GM19025 (cell line): ENCODE data around the gene SMPX.

Experiments used
- ATAC-seq: cut with Tn5 transposase; IDR thresholded peaks from one replicate; pipeline ENCODE4 v1.9.1; 2021; ENCODE audit warnings: mild to moderate bottlenecking, low read depth, moderate library complexity; ENCODE audit not compliant: unreplicated experiment

The SMPX gene

DNA sequence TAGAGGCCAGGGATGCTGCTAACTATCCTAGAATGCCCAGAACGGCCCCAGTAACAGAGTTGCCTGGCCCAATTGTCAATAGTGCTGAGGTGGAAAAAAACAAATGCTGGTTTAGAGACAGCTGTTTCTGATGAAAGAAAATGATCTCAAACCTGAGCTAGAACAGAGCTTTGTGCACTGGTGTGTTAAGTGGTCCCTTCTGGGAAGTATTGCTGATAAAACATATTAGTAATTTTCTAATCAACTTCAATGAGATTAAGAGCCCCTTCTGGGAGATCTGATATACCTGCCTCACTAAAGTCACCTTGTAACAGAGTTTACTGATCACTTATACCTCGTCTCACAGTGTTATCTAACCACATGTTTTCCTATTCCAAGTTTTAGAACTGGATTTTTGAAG, 42.1 kb downstream of the SMPX start:
- ATAC-seq: no peak

DNA sequence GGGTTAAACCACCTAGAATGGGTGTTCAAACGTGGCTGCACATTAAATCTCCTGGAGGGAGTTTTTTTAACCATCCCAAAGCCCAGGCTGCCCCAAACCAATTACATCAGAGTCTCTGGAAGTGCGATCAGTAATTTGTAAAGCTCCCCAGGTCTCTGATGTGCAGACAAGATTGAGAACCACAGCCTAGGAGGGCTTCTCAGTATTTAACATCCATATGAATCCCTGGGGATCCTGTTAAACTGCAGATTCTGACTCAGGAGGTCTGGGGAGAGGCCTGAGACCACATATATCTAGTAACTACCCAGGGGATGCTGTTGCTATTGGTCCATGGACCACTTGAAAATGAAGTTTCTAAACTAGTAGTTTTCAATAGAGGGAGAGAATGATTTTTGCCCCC, 42.6 kb downstream of the SMPX start:
- no peak for ATAC-seq

GRCh38 chrX:21711848-21712197, 46.1 kb downstream of the SMPX start:
- ATAC-seq: no peak

DNA sequence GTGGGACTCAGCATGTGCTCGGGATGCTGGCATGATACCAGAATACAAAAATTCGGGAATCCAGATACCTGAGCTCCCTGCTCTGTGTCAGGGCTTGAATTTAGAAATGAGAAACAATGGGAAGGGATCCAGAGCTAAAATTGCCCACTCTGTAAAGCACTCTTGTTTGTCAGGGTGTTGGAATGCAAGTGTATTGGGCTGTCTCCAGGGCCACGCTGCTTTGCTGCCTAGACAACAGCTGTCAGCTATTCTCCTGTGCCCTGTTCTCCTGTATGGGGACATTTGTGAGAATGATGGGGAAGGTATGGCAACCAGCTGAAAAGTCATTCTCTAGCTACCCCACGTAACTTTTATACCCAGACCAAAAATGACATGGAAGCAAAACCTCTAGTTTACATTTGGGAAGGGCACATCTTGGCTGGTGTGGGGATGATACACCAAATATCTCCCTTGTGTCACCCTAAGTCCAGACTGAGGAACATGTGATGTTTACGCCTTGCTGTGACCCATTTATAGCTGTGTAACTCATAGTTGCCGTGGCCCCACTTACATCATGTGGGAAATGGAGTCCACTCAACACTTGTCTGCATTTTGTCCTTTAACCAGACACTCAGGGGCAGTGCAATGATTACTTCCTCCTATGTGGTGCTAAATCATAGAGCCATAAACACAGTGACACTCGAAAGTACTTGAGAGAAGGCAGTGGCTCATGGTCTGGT, 46.6 kb downstream of the SMPX start:
- ATAC-seq: no peak

GRCh38 chrX:21708116-21708515, 49.8 kb downstream of the SMPX start:
- no peak for ATAC-seq

- ATAC-seq: no peak
Measured at GRCh38 chrX:21705225-21705624, 52.7 kb downstream of the SMPX start.

- ATAC-seq: no peak
Measured at GRCh38 chrX:21702725-21703124, 55.2 kb downstream of the SMPX start.

GRCh38 chrX:21700967-21701366, 56.9 kb downstream of the SMPX start:
- ATAC-seq: no peak

DNA sequence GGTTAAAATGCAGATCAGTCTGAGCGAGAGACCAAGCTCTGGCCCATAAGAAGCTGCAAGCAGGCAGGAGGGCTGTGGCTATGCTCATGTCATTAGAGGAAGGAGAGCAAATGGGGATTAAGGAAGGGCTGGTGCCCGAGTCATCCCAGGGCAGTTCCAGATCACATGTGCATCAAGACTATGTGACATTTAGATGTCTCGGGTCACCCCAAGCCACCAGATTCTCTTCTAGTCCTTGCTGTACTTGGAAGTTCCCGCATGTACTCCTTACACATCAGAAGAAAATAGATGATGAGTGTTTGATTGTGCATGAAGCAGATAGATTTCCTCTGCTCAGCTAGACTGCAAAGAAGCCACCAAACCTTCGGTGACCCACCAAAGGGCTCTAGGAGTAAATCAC, 57.6 kb downstream of the SMPX start:
- ATAC-seq: no peak

GRCh38 chrX:21699136-21699535, 58.8 kb downstream of the SMPX start:
- ATAC-seq: no peak

DNA sequence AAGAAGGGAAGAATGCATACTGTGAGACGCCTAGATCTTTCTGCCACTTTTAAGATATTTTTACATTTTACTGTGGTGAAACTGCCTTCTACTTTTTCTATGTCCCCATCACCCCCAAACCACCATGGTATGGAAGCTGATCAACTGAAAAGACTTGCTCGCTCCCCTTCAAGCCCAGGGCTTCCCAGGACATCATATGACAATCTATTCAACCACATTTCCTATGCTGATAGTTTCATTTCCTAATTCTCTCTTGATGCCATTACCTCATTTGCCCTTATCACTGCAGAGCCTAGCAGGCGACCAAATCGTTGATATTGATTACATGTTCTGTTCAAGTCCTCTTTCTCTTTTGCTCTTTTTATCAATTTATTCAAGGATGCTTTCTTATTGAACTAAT, 59.6 kb downstream of the SMPX start:
- ATAC-seq: no peak

- ATAC-seq: no peak
Measured at GRCh38 chrX:21691512-21692018, 66.4 kb downstream of the SMPX start.

DNA sequence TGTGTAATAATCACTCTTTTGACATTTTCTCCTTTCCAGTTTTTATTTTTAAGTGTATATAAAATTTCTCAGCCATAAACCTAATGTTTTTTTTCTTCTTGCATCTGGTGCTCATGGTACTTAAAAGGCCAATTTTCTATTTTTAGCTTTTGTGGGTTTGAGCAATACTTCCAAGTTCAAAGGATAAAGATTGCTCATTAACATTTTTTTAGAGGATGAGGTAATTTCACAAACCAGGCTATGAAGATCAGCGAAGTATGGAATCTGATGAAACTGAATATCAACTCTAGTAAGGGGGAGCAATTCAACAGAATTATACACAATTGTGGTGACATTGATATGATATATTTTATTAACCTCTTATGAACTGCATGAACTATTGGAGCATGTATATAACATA, 74.0 kb downstream of the SMPX start:
- ATAC-seq: no peak

- no peak for ATAC-seq
Measured at GRCh38 chrX:21678048-21678612, 79.8 kb downstream of the SMPX start.

GRCh38 chrX:21675931-21676330, 82.0 kb downstream of the SMPX start:
- no peak for ATAC-seq

GRCh38 chrX:21674430-21675186, 83.3 kb downstream of the SMPX start:
- no peak for ATAC-seq

DNA sequence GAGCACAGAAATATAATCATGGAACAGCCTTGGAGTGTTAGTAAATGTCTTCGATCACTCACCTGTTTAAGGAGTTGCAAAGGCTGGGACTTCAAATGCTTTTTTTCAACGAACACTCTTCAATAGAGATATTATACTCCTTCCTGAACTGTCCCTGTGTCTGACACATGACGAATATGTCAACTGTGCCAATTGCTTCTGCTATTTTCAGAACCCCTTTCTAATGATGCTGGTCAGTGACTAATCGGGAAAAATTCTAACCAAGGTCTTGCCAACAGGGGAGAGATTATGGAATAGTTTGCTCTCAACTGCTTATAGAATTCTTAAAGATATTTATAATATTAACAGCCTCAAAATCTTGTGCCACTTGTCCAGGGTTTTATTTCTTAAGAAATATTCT, 91.2 kb downstream of the SMPX start:
- ATAC-seq: no peak

- ATAC-seq: no peak
Measured at GRCh38 chrX:21666252-21666651, 91.7 kb downstream of the SMPX start.

DNA sequence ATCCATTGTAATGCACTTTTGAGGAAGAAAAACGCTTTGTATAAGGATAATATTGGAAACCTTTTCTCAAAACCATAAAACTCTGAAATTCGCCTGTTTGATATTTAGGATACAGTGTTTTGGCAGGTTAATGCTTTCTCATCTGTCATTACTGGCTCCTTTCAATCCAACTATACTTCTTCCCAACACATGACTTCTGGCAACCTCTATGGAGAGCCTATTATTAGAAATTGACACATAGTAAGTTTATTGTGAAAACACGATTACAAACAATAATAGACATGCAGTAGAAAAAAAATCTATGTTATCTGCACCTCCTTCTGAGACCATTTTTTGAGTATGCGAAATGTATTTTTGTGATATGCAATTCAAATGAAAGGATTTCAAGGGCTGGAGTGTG, 95.2 kb downstream of the SMPX start:
- no peak for ATAC-seq

DNA sequence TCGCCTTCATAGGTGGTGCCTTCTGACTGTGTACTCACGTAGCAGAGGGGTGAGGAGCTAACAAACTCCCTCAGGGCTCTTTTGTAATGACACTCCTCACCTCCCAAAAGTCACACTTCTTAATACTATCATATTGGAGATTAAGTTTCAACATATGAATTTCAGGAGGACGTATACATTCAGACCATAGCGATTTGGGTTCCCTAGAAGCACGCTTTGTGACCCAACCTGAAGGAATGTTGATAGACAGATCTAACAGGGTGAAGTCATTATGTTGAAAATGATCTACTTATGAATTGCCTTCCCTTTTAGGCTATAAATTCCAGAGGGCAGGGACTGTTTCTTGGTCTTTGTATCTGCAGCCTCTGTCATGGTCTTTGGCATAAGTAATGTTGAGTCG, 96.6 kb downstream of the SMPX start:
- no peak for ATAC-seq

DNA sequence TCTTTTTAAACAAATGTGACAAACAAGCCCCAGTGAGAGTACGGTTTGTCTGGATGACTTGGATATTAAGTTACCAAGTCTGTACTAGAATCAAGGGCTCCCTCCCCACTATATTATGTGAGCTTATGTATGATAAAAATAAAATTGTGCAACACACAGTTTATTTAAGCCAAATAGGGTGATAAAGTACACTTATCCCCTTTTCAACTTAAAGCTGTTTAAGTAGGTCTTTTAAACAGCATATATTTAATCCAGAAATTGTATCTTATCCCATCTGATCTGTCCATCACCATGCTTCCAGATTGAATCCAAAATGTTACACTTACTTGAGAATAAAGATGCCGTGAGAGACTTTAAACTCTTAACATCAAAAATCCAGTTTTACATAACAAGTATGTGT, 97.8 kb downstream of the SMPX start:
- ATAC-seq: no peak

DNA sequence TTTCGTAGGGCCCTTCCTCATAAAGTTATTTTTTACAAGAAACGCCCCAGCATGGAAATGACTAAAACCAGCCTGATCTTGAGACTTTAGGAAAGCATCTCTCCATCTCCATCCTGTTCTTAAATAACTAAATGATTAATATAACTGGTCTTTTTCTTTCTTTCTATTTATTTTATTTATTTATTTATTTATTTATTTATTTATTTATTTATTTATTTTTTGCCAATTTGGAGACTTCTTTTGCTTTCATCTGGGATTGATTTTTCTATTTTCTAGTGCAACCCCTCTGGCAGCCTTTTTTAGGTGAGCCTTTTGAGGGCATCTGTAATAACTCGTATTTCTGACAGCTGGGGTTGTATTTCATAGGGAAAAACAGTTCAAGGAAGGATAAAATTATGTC, 98.6 kb downstream of the SMPX start:
- no peak for ATAC-seq
